Epidermal melanocyte (primary cell): ENCODE measurements around the gene CCDC92.

Source experiments
- DNase-seq: peaks from one replicate; pipeline ENCODE4 v3.0.0; 2011; ENCODE audit warnings: low spot score; ENCODE audit not compliant: insufficient read length

The CCDC92 gene

GRCh38 chr12:123976227-123976826 is 3.7 kb upstream of the CCDC92 start:
- DNase-seq, result no peak

- DNase-seq, result no peak
Observed at GRCh38 chr12:123973552-123974341, 1.1 kb upstream of the CCDC92 start.

GRCh38 chr12:123971770-123972456 is 718 bp downstream of the CCDC92 start:
- no peak for DNase-seq

GRCh38 chr12:123971449-123971769 is 1.2 kb downstream of the CCDC92 start:
- no peak for DNase-seq

GRCh38 chr12:123967121-123967586 is 5.5 kb downstream of the CCDC92 start:
- DNase-seq, result no peak

GRCh38 chr12:123966596-123966995 is 6.0 kb downstream of the CCDC92 start:
- DNase-seq, result no peak

- DNase-seq, result no peak
Observed at GRCh38 chr12:123965382-123965781, 7.2 kb downstream of the CCDC92 start.

- DNase-seq, result no peak
Observed at GRCh38 chr12:123963821-123964220, 8.8 kb downstream of the CCDC92 start.

- DNase-seq, result no peak
Observed at GRCh38 chr12:123962513-123962912, 10.1 kb downstream of the CCDC92 start.

- no peak for DNase-seq
Observed at GRCh38 chr12:123961585-123962345, 10.9 kb downstream of the CCDC92 start.

GRCh38 chr12:123960856-123961255 is 11.8 kb downstream of the CCDC92 start:
- no peak for DNase-seq

GRCh38 chr12:123960029-123960735 is 12.4 kb downstream of the CCDC92 start:
- DNase-seq, result no peak

GRCh38 chr12:123958876-123959275 is 13.8 kb downstream of the CCDC92 start:
- no peak for DNase-seq

- DNase-seq, result no peak
Observed at GRCh38 chr12:123958462-123958861, 14.2 kb downstream of the CCDC92 start.

GRCh38 chr12:123957196-123957595 is 15.4 kb downstream of the CCDC92 start:
- no peak for DNase-seq

GRCh38 chr12:123956249-123956648 is 16.4 kb downstream of the CCDC92 start:
- DNase-seq, result no peak

GRCh38 chr12:123954647-123955350 is 17.8 kb downstream of the CCDC92 start:
- no peak for DNase-seq

GRCh38 chr12:123952037-123952436 is 20.6 kb downstream of the CCDC92 start:
- DNase-seq, result no peak

- no peak for DNase-seq
Observed at GRCh38 chr12:123951467-123951866, 21.2 kb downstream of the CCDC92 start.
